SK-N-SH treated with all-trans-retinoic acid at 6 μM for 48 hours (cell line): ENCODE data around the gene MFF.
"Not testable (repeated sequence)": the region's sequence is repeated elsewhere in the genome, so short reads cannot be mapped to it uniquely, and the experiment has no call there.

Experiments
- ARNTL ChIP-seq: fragments of 450-650 bp; formaldehyde crosslinking; IDR thresholded peaks from 2 replicates; pipeline ENCODE4 v1.5.0; 2020; ENCODE audit warnings: low read depth, mild to moderate bottlenecking, moderate library complexity, borderline replicate concordance
- BACH2 ChIP-seq: fragments of 250-450 bp; sonication (Bioruptor Pico); IDR thresholded peaks from 2 replicates; pipeline ENCODE4 v1.9.0; 2021; ENCODE audit warnings: mild to moderate bottlenecking, borderline replicate concordance
- GLIS3 ChIP-seq: fragments of 250-450 bp; sonication (Bioruptor Pico); IDR thresholded peaks from 2 replicates; pipeline ENCODE4 v1.5.0; 2020; ENCODE audit warnings: mild to moderate bottlenecking, moderate library complexity
- RARB ChIP-seq: fragments of 250-450 bp; sonication (Bioruptor Pico); IDR thresholded peaks from 2 replicates; pipeline ENCODE4 v1.8.0; 2021; ENCODE audit warnings: mild to moderate bottlenecking, moderate library complexity
- TCF4 ChIP-seq: fragments of 250-450 bp; sonication (Bioruptor Pico); IDR thresholded peaks from 2 replicates; pipeline ENCODE4 v1.8.0; 2021; ENCODE audit warnings: mild to moderate bottlenecking, moderate library complexity, borderline replicate concordance
- TOX ChIP-seq: fragments of 250-450 bp; sonication (Bioruptor Pico); IDR thresholded peaks from 2 replicates; pipeline ENCODE4 v1.8.0; 2021; ENCODE audit warnings: mild to moderate bottlenecking, moderate library complexity, borderline replicate concordance
- ZNF8 ChIP-seq: fragments of 450-650 bp; formaldehyde crosslinking; IDR thresholded peaks from 2 replicates; pipeline ENCODE4 v1.5.0; 2020; ENCODE audit warnings: mild to moderate bottlenecking, moderate library complexity
- TF ChIP-seq, protein P1 (sequence below): fragments of 250-450 bp; sonication (Bioruptor Pico); IDR thresholded peaks from 2 replicates; pipeline ENCODE4 v1.8.0; 2020; ENCODE audit warnings: mild to moderate bottlenecking, moderate library complexity, borderline replicate concordance

- not testable (repeated sequence) for TF ChIP-seq TOX (CRISPR knock-in tag); RARB; ARNTL (CRISPR knock-in tag); TCF4 (CRISPR knock-in tag); BACH2 (CRISPR knock-in tag); GLIS3 (CRISPR knock-in tag); ZNF8 (CRISPR knock-in tag)
- TF ChIP-seq, protein P1, sequence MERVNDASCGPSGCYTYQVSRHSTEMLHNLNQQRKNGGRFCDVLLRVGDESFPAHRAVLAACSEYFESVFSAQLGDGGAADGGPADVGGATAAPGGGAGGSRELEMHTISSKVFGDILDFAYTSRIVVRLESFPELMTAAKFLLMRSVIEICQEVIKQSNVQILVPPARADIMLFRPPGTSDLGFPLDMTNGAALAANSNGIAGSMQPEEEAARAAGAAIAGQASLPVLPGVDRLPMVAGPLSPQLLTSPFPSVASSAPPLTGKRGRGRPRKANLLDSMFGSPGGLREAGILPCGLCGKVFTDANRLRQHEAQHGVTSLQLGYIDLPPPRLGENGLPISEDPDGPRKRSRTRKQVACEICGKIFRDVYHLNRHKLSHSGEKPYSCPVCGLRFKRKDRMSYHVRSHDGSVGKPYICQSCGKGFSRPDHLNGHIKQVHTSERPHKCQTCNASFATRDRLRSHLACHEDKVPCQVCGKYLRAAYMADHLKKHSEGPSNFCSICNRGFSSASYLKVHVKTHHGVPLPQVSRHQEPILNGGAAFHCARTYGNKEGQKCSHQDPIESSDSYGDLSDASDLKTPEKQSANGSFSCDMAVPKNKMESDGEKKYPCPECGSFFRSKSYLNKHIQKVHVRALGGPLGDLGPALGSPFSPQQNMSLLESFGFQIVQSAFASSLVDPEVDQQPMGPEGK (CRISPR knock-in tag): not testable (repeated sequence)
These were observed 39.7 kb downstream of the MFF start for GRCh38 chr2:227364585-227365263.
